Measurements from ENCODE around the gene SPTLC1. TPM values are rescaled to one million over a fixed set of nuclear protein-coding genes. Genes with fewer than 3 reads are reported as not detected.

SPTLC1 gene
- total RNA-seq, 1 donor from 2014 or later, result 40.8 TPM

DNA sequence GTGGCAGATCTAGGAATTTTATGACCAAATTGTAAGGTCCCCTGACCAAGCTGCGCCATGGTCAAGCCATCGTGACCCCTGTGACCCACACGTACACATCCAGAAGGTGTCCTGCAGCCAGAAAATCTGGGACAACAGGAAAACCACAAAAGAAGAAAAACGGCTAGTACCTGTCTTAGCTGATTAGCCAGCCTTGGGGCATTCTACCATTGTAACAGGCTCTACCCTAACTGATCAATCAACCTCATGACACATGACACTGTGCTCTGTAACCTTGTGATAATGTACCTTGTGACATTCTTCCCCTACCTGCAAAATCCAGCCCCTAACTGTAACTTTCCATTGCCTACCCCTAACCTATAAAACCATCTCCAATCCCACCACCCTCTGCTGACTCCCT, 43.6 kb downstream of the SPTLC1 start:
- H3K4me1 Mint-ChIP-seq, result no peaks in the 10 kb centered on the region
- no peaks in the 10 kb centered on the region for H3K27me3 Mint-ChIP-seq
- ChIA-PET POLR2A (no interaction called here), CTCF (no interaction called here)
- H3K9me3 Mint-ChIP-seq, result no peaks in the 10 kb centered on the region
- no peak overlapping the region for H3K27ac Mint-ChIP-seq
- H3K4me3 Mint-ChIP-seq, result no peak overlapping the region
- DNase-seq (no peak), ATAC-seq (ENCODE audit: low read depth) (no peak)
- H3K36me3 Mint-ChIP-seq (ENCODE audit: low read depth), result peaks cover 57% of the 10 kb centered on the region
- TF ChIP-seq, protein P1, sequence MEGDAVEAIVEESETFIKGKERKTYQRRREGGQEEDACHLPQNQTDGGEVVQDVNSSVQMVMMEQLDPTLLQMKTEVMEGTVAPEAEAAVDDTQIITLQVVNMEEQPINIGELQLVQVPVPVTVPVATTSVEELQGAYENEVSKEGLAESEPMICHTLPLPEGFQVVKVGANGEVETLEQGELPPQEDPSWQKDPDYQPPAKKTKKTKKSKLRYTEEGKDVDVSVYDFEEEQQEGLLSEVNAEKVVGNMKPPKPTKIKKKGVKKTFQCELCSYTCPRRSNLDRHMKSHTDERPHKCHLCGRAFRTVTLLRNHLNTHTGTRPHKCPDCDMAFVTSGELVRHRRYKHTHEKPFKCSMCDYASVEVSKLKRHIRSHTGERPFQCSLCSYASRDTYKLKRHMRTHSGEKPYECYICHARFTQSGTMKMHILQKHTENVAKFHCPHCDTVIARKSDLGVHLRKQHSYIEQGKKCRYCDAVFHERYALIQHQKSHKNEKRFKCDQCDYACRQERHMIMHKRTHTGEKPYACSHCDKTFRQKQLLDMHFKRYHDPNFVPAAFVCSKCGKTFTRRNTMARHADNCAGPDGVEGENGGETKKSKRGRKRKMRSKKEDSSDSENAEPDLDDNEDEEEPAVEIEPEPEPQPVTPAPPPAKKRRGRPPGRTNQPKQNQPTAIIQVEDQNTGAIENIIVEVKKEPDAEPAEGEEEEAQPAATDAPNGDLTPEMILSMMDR (IDR thresholded peaks at IDR 0.05), result no peak
- intact Hi-C loops (cut with micrococcal nuclease), result no loop called here

DNA sequence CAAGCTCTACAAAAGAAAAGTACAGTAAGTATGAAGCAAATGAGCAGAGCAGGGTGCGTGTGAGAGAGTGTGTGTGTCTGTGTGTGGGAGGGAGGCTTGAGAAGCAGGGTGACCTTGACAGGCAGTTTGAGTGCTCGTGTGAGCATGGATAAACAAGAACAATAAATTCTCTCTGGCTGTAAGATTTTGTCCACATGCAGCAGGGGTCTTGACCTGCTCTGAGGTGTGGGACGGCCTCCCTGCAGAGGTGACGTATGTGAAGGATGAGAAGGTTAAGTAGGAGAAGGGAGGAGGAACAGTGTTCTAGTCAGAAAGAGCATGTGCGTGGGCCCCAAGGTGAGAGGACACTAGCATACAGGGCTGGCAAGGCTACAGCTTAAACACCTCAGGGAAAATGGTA, 49.0 kb downstream of the SPTLC1 start:
- Mint-ChIP-seq H3K27me3 (no peaks in the 10 kb centered on the region), H3K4me3 (no peak overlapping the region), H3K9me3 (peaks cover 16% of the 10 kb centered on the region), H3K27ac (no peak overlapping the region), H3K4me1 (no peaks in the 10 kb centered on the region), H3K36me3 (ENCODE audit: low read depth) (peaks cover 88% of the 10 kb centered on the region)
- no peak for DNase-seq
- CTCF ChIA-PET, result no interaction called here
- ATAC-seq (ENCODE audit: low read depth), result no peak
- intact Hi-C loops (cut with micrococcal nuclease), result no loop called here
- TF ChIP-seq, protein P1 (IDR thresholded peaks at IDR 0.05), result no peak
- POLR2A ChIA-PET, result no interaction called here

DNA sequence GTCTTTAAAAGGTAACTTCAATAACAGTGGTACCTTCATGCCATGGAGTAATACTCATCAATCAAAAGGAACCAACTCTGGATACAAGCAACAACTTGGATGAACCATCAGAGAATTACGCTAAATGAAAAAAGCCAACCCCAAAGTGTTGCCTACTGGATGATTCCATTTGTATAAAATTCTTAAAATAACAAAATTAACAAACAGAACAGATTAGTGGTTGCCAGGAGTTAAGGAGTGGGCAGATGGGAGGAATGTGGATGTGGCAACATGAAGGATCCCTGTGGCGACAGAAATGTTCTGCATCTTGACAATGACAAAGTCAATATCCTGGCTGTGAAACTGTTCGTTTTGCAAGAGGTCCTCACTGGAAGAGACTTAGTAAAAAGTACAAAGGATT, 50.5 kb downstream of the SPTLC1 start:
- Mint-ChIP-seq H3K27me3 (no peaks in the 10 kb centered on the region), H3K9me3 (peaks cover 20% of the 10 kb centered on the region)

DNA sequence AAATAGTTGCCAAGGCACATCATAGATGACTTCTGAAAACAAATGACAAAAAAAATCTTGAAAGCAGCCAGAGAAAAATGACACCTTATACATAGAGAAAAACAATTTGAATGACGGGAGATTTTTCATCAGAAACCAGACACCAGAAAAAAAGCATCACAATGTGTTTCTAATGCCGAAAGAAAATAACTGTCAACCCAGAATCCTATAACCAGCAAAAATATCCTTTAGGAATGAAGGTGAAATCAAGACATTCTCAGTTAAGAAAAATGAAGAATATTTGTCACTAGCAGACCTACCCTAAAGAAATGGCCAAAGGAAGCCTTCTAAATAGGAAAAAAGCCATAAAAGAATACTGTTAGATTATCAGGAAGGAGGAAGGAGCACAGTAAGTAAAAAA, 54.0 kb downstream of the SPTLC1 start:
- DNase-seq (no peak), ATAC-seq (ENCODE audit: low read depth) (no peak)
- Mint-ChIP-seq H3K27ac (no peak overlapping the region), H3K36me3 (ENCODE audit: low read depth) (peaks cover 91% of the 10 kb centered on the region), H3K27me3 (no peaks in the 10 kb centered on the region), H3K4me1 (no peaks in the 10 kb centered on the region), H3K9me3 (peaks cover 20% of the 10 kb centered on the region), H3K4me3 (no peak overlapping the region)
- intact Hi-C loops (cut with micrococcal nuclease), result no loop called here
- TF ChIP-seq, protein P1 (IDR thresholded peaks at IDR 0.05), result no peak
- POLR2A ChIA-PET, result no interaction called here
- CTCF ChIA-PET, result no interaction called here

More for the DNA sequence above, 50.5 kb downstream of the SPTLC1 start:
- ChIA-PET CTCF (no interaction called here), POLR2A (no interaction called here)
- no peak for ATAC-seq (ENCODE audit: low read depth)
- H3K27ac Mint-ChIP-seq, result no peak overlapping the region
- no peak overlapping the region for H3K4me3 Mint-ChIP-seq
- TF ChIP-seq, protein P1 (IDR thresholded peaks at IDR 0.05), result no peak
- intact Hi-C loops (cut with micrococcal nuclease), result no loop called here
- DNase-seq, result no peak
- H3K4me1 Mint-ChIP-seq, result no peaks in the 10 kb centered on the region
- H3K36me3 Mint-ChIP-seq (ENCODE audit: low read depth), result peaks cover 92% of the 10 kb centered on the region

DNA sequence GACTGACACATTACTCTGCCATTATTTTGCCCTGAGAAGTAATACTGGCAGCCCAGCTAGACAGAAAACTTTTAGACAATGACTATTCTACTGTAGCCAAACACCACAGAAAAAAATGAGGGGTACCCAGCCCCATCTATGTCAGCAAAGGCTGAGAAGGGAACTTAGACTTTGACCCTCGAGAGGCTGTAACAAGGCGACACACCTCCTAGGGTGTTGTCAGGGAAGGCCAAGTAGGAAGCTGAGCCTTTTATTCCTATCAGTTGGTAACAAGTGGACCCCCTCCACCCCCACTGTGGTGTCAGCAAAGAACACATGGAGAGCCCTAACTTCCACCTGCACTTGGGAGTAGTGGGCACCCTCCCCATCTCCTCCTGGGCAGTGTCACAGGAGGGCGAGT, 55.6 kb downstream of the SPTLC1 start:
- Mint-ChIP-seq H3K27me3 (no peaks in the 10 kb centered on the region), H3K36me3 (ENCODE audit: low read depth) (peaks cover 91% of the 10 kb centered on the region), H3K4me1 (no peaks in the 10 kb centered on the region), H3K27ac (no peak overlapping the region), H3K9me3 (peaks cover 20% of the 10 kb centered on the region), H3K4me3 (no peak overlapping the region)
- ATAC-seq (ENCODE audit: low read depth) (no peak), DNase-seq (no peak)
- intact Hi-C loops (cut with micrococcal nuclease), result no loop called here
- TF ChIP-seq, protein P1 (IDR thresholded peaks at IDR 0.05), result no peak
- POLR2A ChIA-PET, result no interaction called here
- CTCF ChIA-PET, result no interaction called here
